IPS-15b (cell line): ENCODE data around the gene MARK1.

Experiments
- H3K27me3 ChIP-seq: one replicate; pipeline ENCODE4 v1.6.1; 2013; ENCODE audit warnings: low read length; ENCODE audit not compliant: control insufficient read depth, insufficient read depth
- H3K36me3 ChIP-seq: one replicate; pipeline ENCODE4 v1.6.1; 2013; ENCODE audit warnings: low read length; ENCODE audit not compliant: control insufficient read depth, insufficient read depth
- H3K4me1 ChIP-seq: one replicate; pipeline ENCODE4 v1.6.1; 2013; ENCODE audit warnings: mild to moderate bottlenecking, low read length; ENCODE audit not compliant: control insufficient read depth, insufficient read depth
- H3K4me3 ChIP-seq: one replicate; pipeline ENCODE4 v1.5.1; 2013; ENCODE audit warnings: low read depth, low read length
- H3K9ac ChIP-seq: one replicate; pipeline ENCODE4 v1.6.1; 2013; ENCODE audit warnings: low read depth, mild to moderate bottlenecking, low read length
- H3K9me3 ChIP-seq: one replicate; pipeline ENCODE4 v1.6.1; 2013; ENCODE audit warnings: mild to moderate bottlenecking, low read length; ENCODE audit not compliant: control insufficient read depth, insufficient read depth

MARK1 gene

GRCh38 chr1:220527908-220528678, at the start of gene MARK1:
TSS of gene MARK1 (plus strand) at chr1:220528136. CDS start at chr1:220528823, 687 bp downstream.
- Histone ChIP-seq H3K27me3 (peaks cover 8% of the 10 kb centered on the region), H3K36me3 (no peaks in the 10 kb centered on the region), H3K4me1 (peaks cover 2% of the 10 kb centered on the region), H3K9ac (peak within 1 kb of the TSS; percentile 82), H3K4me3 (peak within 1 kb of the TSS; percentile 93), H3K9me3 (no peaks in the 10 kb centered on the region)

- no peak overlapping the region for H3K4me3 ChIP-seq
- H3K27me3 ChIP-seq: no peaks in the 10 kb centered on the region
- no peaks in the 10 kb centered on the region for H3K4me1 ChIP-seq
- no peak overlapping the region for H3K9ac ChIP-seq
- peaks cover 2% of the 10 kb centered on the region for H3K36me3 ChIP-seq
- no peaks in the 10 kb centered on the region for H3K9me3 ChIP-seq
Observed at GRCh38 chr1:220483700-220484099, 44.2 kb upstream of the MARK1 start.

GRCh38 chr1:220484135-220484534, 43.8 kb upstream of the MARK1 start:
- Histone ChIP-seq H3K9ac (no peak overlapping the region), H3K4me3 (no peak overlapping the region), H3K36me3 (peaks cover 2% of the 10 kb centered on the region), H3K9me3 (no peaks in the 10 kb centered on the region), H3K4me1 (no peaks in the 10 kb centered on the region), H3K27me3 (no peaks in the 10 kb centered on the region)

GRCh38 chr1:220485131-220485530, 42.8 kb upstream of the MARK1 start:
- Histone ChIP-seq H3K4me3 (no peak overlapping the region), H3K27me3 (no peaks in the 10 kb centered on the region), H3K9me3 (no peaks in the 10 kb centered on the region), H3K36me3 (peaks cover 2% of the 10 kb centered on the region), H3K9ac (no peak overlapping the region), H3K4me1 (no peaks in the 10 kb centered on the region)

- Histone ChIP-seq H3K36me3 (peaks cover 2% of the 10 kb centered on the region), H3K9ac (no peak overlapping the region), H3K9me3 (no peaks in the 10 kb centered on the region), H3K4me3 (no peak overlapping the region), H3K4me1 (no peaks in the 10 kb centered on the region), H3K27me3 (no peaks in the 10 kb centered on the region)
Observed at GRCh38 chr1:220485791-220486190, 42.1 kb upstream of the MARK1 start.

GRCh38 chr1:220487297-220487820, 40.6 kb upstream of the MARK1 start:
- Histone ChIP-seq H3K27me3 (no peaks in the 10 kb centered on the region), H3K36me3 (peaks cover 2% of the 10 kb centered on the region), H3K4me3 (no peak overlapping the region), H3K9ac (no peak overlapping the region), H3K9me3 (no peaks in the 10 kb centered on the region), H3K4me1 (no peaks in the 10 kb centered on the region)

GRCh38 chr1:220491891-220492290, 36.0 kb upstream of the MARK1 start:
- Histone ChIP-seq H3K36me3 (no peaks in the 10 kb centered on the region), H3K4me1 (no peaks in the 10 kb centered on the region), H3K9me3 (no peaks in the 10 kb centered on the region), H3K4me3 (no peak overlapping the region), H3K27me3 (no peaks in the 10 kb centered on the region), H3K9ac (no peak overlapping the region)

- Histone ChIP-seq H3K9ac (no peak overlapping the region), H3K27me3 (no peaks in the 10 kb centered on the region), H3K36me3 (no peaks in the 10 kb centered on the region), H3K9me3 (no peaks in the 10 kb centered on the region), H3K4me3 (no peak overlapping the region), H3K4me1 (no peaks in the 10 kb centered on the region)
Observed at GRCh38 chr1:220497220-220497947, 30.6 kb upstream of the MARK1 start.

- Histone ChIP-seq H3K9me3 (no peaks in the 10 kb centered on the region), H3K27me3 (no peaks in the 10 kb centered on the region), H3K36me3 (no peaks in the 10 kb centered on the region), H3K4me1 (no peaks in the 10 kb centered on the region), H3K9ac (no peak overlapping the region), H3K4me3 (no peak overlapping the region)
Observed at GRCh38 chr1:220498188-220498587, 29.7 kb upstream of the MARK1 start.

- H3K27me3 ChIP-seq: no peaks in the 10 kb centered on the region
- H3K4me1 ChIP-seq: no peaks in the 10 kb centered on the region
- H3K9me3 ChIP-seq: no peaks in the 10 kb centered on the region
- H3K9ac ChIP-seq: no peak overlapping the region
- H3K4me3 ChIP-seq: no peak overlapping the region
- H3K36me3 ChIP-seq: no peaks in the 10 kb centered on the region
Observed at GRCh38 chr1:220500372-220500771, 27.6 kb upstream of the MARK1 start.

GRCh38 chr1:220504329-220504728, 23.6 kb upstream of the MARK1 start:
- no peak overlapping the region for H3K9ac ChIP-seq
- no peaks in the 10 kb centered on the region for H3K36me3 ChIP-seq
- no peak overlapping the region for H3K4me3 ChIP-seq
- no peaks in the 10 kb centered on the region for H3K9me3 ChIP-seq
- H3K27me3 ChIP-seq: no peaks in the 10 kb centered on the region
- H3K4me1 ChIP-seq: no peaks in the 10 kb centered on the region

GRCh38 chr1:220507085-220507484, 20.9 kb upstream of the MARK1 start:
- Histone ChIP-seq H3K9me3 (no peaks in the 10 kb centered on the region), H3K9ac (no peak overlapping the region), H3K36me3 (no peaks in the 10 kb centered on the region), H3K4me3 (no peak overlapping the region), H3K4me1 (no peaks in the 10 kb centered on the region), H3K27me3 (no peaks in the 10 kb centered on the region)
